ENCODE data around the gene ERF.

DNA sequence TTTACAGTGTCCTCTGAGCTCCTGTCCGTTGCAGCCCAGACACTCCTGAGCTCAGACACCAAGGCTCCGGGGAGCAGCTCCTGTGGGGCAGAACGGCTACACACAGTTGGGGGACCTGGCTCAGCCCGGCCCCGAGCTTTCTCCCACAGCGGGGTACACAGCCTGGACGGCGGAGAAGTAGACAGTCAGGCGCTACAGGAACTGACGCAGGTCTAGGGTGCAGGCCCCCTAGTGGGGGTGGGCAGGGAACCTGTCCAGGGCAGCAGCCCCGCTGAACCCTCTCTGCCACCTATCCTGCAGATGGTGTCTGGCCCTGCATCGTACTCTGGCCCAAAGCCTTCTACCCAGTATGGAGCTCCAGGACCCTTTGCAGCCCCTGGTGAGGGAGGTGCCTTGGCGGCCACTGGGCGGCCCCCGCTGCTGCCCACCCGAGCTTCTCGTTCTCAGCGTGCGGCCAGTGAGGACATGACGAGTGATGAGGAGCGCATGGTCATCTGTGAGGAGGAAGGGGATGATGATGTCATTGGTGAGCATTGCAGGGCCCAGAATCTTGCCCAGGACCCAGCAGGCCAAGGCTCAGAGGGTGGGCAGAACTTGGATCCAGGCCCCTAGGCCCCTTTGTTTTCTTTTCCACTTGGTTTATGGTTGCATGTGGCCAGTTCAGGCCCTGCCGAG, 34.1 kb upstream of the ERF start:
- no peak for TF ChIP-seq POLR2A (IDR thresholded peaks at IDR 0.05)
- TF ChIP-seq CTCF (IDR thresholded peaks at IDR 0.05): no peak
- no peak for TF ChIP-seq POLR2AphosphoS5 (IDR thresholded peaks at IDR 0.05)
- no peak for TF ChIP-seq EP300 (IDR thresholded peaks at IDR 0.05)

All from sigmoid colon (tissue), 4 donors.